Ectodermal cell (in vitro differentiated cells): Measurements from ENCODE around the gene LUM.

ENCODE experiments used
- H3K27ac ChIP-seq: 2 replicates; pipeline ENCODE4 v1.7.0; 2013; ENCODE audit warnings: mild to moderate bottlenecking, low read depth, low read length; ENCODE audit not compliant: insufficient read depth, poor library complexity, severe bottlenecking
- H3K27me3 ChIP-seq: 2 replicates; pipeline ENCODE4 v1.7.0; 2013; ENCODE audit warnings: mild to moderate bottlenecking, low read length; ENCODE audit not compliant: insufficient read depth, control insufficient read depth, poor library complexity, severe bottlenecking
- H3K36me3 ChIP-seq: one replicate; pipeline ENCODE4 v1.7.0; 2013; ENCODE audit warnings: low read length; ENCODE audit not compliant: control insufficient read depth, insufficient read depth
- H3K4me1 ChIP-seq: one replicate; pipeline ENCODE4 v1.7.0; 2013; ENCODE audit warnings: low read length; ENCODE audit not compliant: control insufficient read depth, insufficient read depth
- H3K4me3 ChIP-seq: 2 replicates; pipeline ENCODE4 v1.7.0; 2013; ENCODE audit warnings: low read depth, low read length, control low read depth; ENCODE audit not compliant: insufficient read depth
- H3K9me3 ChIP-seq: 2 replicates; pipeline ENCODE4 v1.7.0; 2013; ENCODE audit warnings: mild to moderate bottlenecking, low read length, moderate library complexity; ENCODE audit not compliant: control insufficient read depth
- WGBS, 2 experiments: methylation state at CpG; one replicate each; pipeline ENCODE4 v1.1.7; 2013; ENCODE audit warnings: missing lambda C conversion rate in 2 of 2; 5-methylcytosine and 5-hydroxymethylcytosine counted together

The LUM gene

GRCh38 chr12:91110311-91110924 is 876 bp downstream of the LUM start:
- H3K27ac ChIP-seq = no peak overlapping the region
- H3K4me3 ChIP-seq = no peak overlapping the region
- 89% methylated on average over 3 to 4 of the region's 5 CpGs for WGBS, 2 experiments

GRCh38 chr12:91109581-91110310 is 1.5 kb downstream of the LUM start:
- Histone ChIP-seq H3K27ac (no peak overlapping the region), H3K4me3 (no peak overlapping the region)
- WGBS, 2 experiments = 100% methylated on average over 2 of the region's 2 CpGs

More at GRCh38 chr12:91110311-91110924, 876 bp downstream of the LUM start:
- Histone ChIP-seq H3K36me3 (no peaks in the 10 kb centered on the region), H3K9me3 (no peaks in the 10 kb centered on the region), H3K4me1 (peaks cover 5% of the 10 kb centered on the region), H3K27me3 (no peaks in the 10 kb centered on the region)

GRCh38 chr12:91109148-91109564 is 2.1 kb downstream of the LUM start:
- no peak overlapping the region for H3K4me3 ChIP-seq
- H3K9me3 ChIP-seq = no peaks in the 10 kb centered on the region
- H3K4me1 ChIP-seq = peaks cover 5% of the 10 kb centered on the region
- no peak overlapping the region for H3K27ac ChIP-seq
- H3K36me3 ChIP-seq = no peaks in the 10 kb centered on the region
- 20% methylated on average over 6 of the region's 7 CpGs for WGBS, 2 experiments
- no peaks in the 10 kb centered on the region for H3K27me3 ChIP-seq

More at GRCh38 chr12:91109581-91110310, 1.5 kb downstream of the LUM start:
- H3K4me1 ChIP-seq = peaks cover 5% of the 10 kb centered on the region
- no peaks in the 10 kb centered on the region for H3K27me3 ChIP-seq
- no peaks in the 10 kb centered on the region for H3K9me3 ChIP-seq
- H3K36me3 ChIP-seq = no peaks in the 10 kb centered on the region

GRCh38 chr12:91108196-91108755 is 3.0 kb downstream of the LUM start:
- WGBS, 2 experiments = 92 to 95% methylated on average over 5 of the region's 5 CpGs
- H3K4me3 ChIP-seq = no peak overlapping the region

GRCh38 chr12:91106283-91106682 is 5.0 kb downstream of the LUM start:
- Histone ChIP-seq H3K27ac (no peak overlapping the region), H3K4me1 (peaks cover 2% of the 10 kb centered on the region), H3K27me3 (no peaks in the 10 kb centered on the region), H3K9me3 (no peaks in the 10 kb centered on the region), H3K36me3 (no peaks in the 10 kb centered on the region), H3K4me3 (no peak overlapping the region)

More at GRCh38 chr12:91108196-91108755, 3.0 kb downstream of the LUM start:
- Histone ChIP-seq H3K27ac (no peak overlapping the region), H3K4me1 (peaks cover 5% of the 10 kb centered on the region), H3K36me3 (no peaks in the 10 kb centered on the region), H3K27me3 (no peaks in the 10 kb centered on the region), H3K9me3 (no peaks in the 10 kb centered on the region)

- H3K27ac ChIP-seq = no peak overlapping the region
- WGBS, 2 experiments = 94 to 98% methylated on average over 4 to 5 of the region's 5 CpGs
- H3K4me3 ChIP-seq = no peak overlapping the region
- H3K9me3 ChIP-seq = no peaks in the 10 kb centered on the region
- H3K27me3 ChIP-seq = no peaks in the 10 kb centered on the region
- no peaks in the 10 kb centered on the region for H3K4me1 ChIP-seq
- no peaks in the 10 kb centered on the region for H3K36me3 ChIP-seq
Observed at GRCh38 chr12:91105807-91106206, 5.5 kb downstream of the LUM start.

GRCh38 chr12:91104812-91105466 is 6.4 kb downstream of the LUM start:
- Histone ChIP-seq H3K4me1 (no peaks in the 10 kb centered on the region), H3K27me3 (no peaks in the 10 kb centered on the region), H3K36me3 (no peaks in the 10 kb centered on the region), H3K9me3 (no peaks in the 10 kb centered on the region), H3K4me3 (no peak overlapping the region), H3K27ac (no peak overlapping the region)
- WGBS, 2 experiments = 100% methylated on average over 1 of the region's 1 CpG; no CpG with 5 or more reads in 1 of the 2 experiments

- no peaks in the 10 kb centered on the region for H3K9me3 ChIP-seq
- no CpG with 5 or more reads among the region's 1 CpG for WGBS, 2 experiments
- H3K4me3 ChIP-seq = no peak overlapping the region
- H3K27me3 ChIP-seq = no peaks in the 10 kb centered on the region
- no peaks in the 10 kb centered on the region for H3K36me3 ChIP-seq
- H3K4me1 ChIP-seq = no peaks in the 10 kb centered on the region
- no peak overlapping the region for H3K27ac ChIP-seq
Observed at GRCh38 chr12:91103624-91104023, 7.7 kb downstream of the LUM start.

GRCh38 chr12:91103101-91103500 is 8.2 kb downstream of the LUM start:
- Histone ChIP-seq H3K4me1 (no peaks in the 10 kb centered on the region), H3K9me3 (no peaks in the 10 kb centered on the region), H3K4me3 (no peak overlapping the region), H3K27me3 (no peaks in the 10 kb centered on the region), H3K27ac (no peak overlapping the region), H3K36me3 (no peaks in the 10 kb centered on the region)

GRCh38 chr12:91100906-91101305 is 10.4 kb downstream of the LUM start:
- Histone ChIP-seq H3K36me3 (no peaks in the 10 kb centered on the region), H3K4me1 (no peaks in the 10 kb centered on the region), H3K9me3 (no peaks in the 10 kb centered on the region), H3K27ac (no peak overlapping the region), H3K27me3 (no peaks in the 10 kb centered on the region), H3K4me3 (no peak overlapping the region)
- WGBS, 2 experiments = 88 to 100% methylated on average over 2 of the region's 2 CpGs
